K562 (cell line): ENCODE results near the gene ANTXRL. TPM values are rescaled to one million over a fixed set of nuclear protein-coding genes. Genes with fewer than 3 reads are reported as not detected.

Experiments used
- CREM ChIP-seq: IDR thresholded peaks from 2 replicates; pipeline ENCODE4 v1.6.1; 2014; ENCODE audit warnings: antibody characterized with exemption, low read depth
- CTBP1 ChIP-seq: fragments of 450-650 bp; IDR thresholded peaks from 2 replicates; pipeline ENCODE4 v1.6.1; 2016; ENCODE audit warnings: borderline replicate concordance
- E2F3 ChIP-seq: fragments of 250-450 bp; sonication (Bioruptor Pico); IDR thresholded peaks from 2 replicates; pipeline ENCODE4 v1.4.0; 2020; ENCODE audit warnings: mild to moderate bottlenecking
- HLTF ChIP-seq: fragments of 450-650 bp; IDR thresholded peaks from 2 replicates; pipeline ENCODE4 v1.6.1; 2016
- KDM5B ChIP-seq: fragments of 200-600 bp; sonication (generic); IDR thresholded peaks from 2 replicates; pipeline ENCODE4 v1.6.1; 2012; ENCODE audit warnings: low read depth, mild to moderate bottlenecking, moderate library complexity, low read length, control low read depth, inconsistent platforms; ENCODE audit not compliant: insufficient replicate concordance
- LARP7 ChIP-seq: fragments of 450-650 bp; IDR thresholded peaks from 2 replicates; pipeline ENCODE4 v1.6.1; 2016
- NFIC ChIP-seq: fragments of 450-650 bp; IDR thresholded peaks from 2 replicates; pipeline ENCODE4 v1.6.1; 2017; ENCODE audit warnings: mild to moderate bottlenecking, inconsistent platforms
- NONO ChIP-seq, 2 experiments: fragments of 200-400 bp in 1 of 2; fragments of 450-650 bp in 1 of 2; formaldehyde crosslinking in 1 of 2; IDR thresholded peaks; 2 replicates each; pipeline ENCODE4 v1.6.1; 2017; ENCODE audit warnings: low read depth in 2 of 2, mild to moderate bottlenecking in 2 of 2, moderate library complexity in 2 of 2, low read length in 1 of 2
- PTTG1 ChIP-seq: fragments of 450-650 bp; IDR thresholded peaks from 2 replicates; pipeline ENCODE4 v1.6.1; 2016; ENCODE audit warnings: low read depth, mild to moderate bottlenecking, missing genetic modification characterization, missing compliant biosample characterization
- RCOR1 ChIP-seq, 2 experiments: IDR thresholded peaks; 2 replicates each; pipeline ENCODE4 v1.6.1; 2012; ENCODE audit warnings: low read depth in 2 of 2, low read length in 2 of 2, borderline replicate concordance in 1 of 2, improper control_type of control experiment in 1 of 2
- RUNX1 ChIP-seq: sonication (generic); IDR thresholded peaks from 2 replicates; pipeline ENCODE4 v1.6.1; 2016; ENCODE audit warnings: antibody characterized with exemption, low read depth
- U2AF1 ChIP-seq: fragments of 200-400 bp; formaldehyde crosslinking; optimal IDR thresholded peaks from 2 replicates; pipeline ENCODE3; 2017; ENCODE audit warnings: mild to moderate bottlenecking, low read depth, low read length, moderate library complexity
- ZFPM2 ChIP-seq: fragments of 250-450 bp; sonication (Bioruptor Pico); IDR thresholded peaks from 2 replicates; pipeline ENCODE4 v1.5.1; 2022; ENCODE audit warnings: mild to moderate bottlenecking
- polyA plus RNA-seq, 8 experiments: library from polyadenylated mRNA; depleted of rRNA in 4 of 8; stranded (reverse) in 5 of 8; unstranded in 3 of 8; fragments of >200 nt; fragmentation: Nextera tagmentation in 2 of 8; fragmentation: Illumina TruSeq in 1 of 8; extraction: Ambion mirVana in 2 of 8; extraction: Trizol in 1 of 8; gene quantifications; 2 replicates each; pipeline versions ENCODE4 v1.2.1 to v1.2.3, GENCODE V29; 2011 to 2014; ENCODE audit warnings: inconsistent platforms in 1 of 8, missing spikeins in 1 of 8
- total RNA-seq, 7 experiments: library from RNA; depleted of rRNA in 6 of 7; stranded (reverse); fragments of >200 nt in 6 of 7; fragmentation: Illumina TruSeq in 2 of 7; extraction: Trizol in 2 of 7; gene quantifications; 2 replicates each; pipeline versions ENCODE4 v1.2.1 to v1.2.3, GENCODE V29; 2011 to 2021; ENCODE audit warnings: low replicate concordance in 1 of 7
- TF ChIP-seq, protein P1 (sequence below): fragments of 250-450 bp; sonication (Bioruptor Pico); IDR thresholded peaks from 2 replicates; pipeline ENCODE4 v1.4.0; 2020
- TF ChIP-seq, protein P2 (sequence below): sonication (generic); formaldehyde crosslinking; IDR thresholded peaks from 2 replicates; pipeline ENCODE4 v1.8.0; 2022; ENCODE audit warnings: mild to moderate bottlenecking, missing genetic modification reagents
- TF ChIP-seq, protein P3 (sequence below), 2 experiments: fragments of 450-650 bp; IDR thresholded peaks; 2 replicates each; pipeline ENCODE4 v1.6.1; 2016
- TF ChIP-seq, protein P4 (sequence below): fragments of 200-800 bp; sonication (Bioruptor generic); IDR thresholded peaks from 2 replicates; pipeline ENCODE4 v1.6.1; 2017; ENCODE audit warnings: missing genetic modification characterization, missing compliant biosample characterization

Gene ANTXRL
- total and polyA plus RNA-seq, 9 of the 15 experiments (the other 6 are each of a cell fraction or from before 2014, with no cell fraction given) = not detected

DNA sequence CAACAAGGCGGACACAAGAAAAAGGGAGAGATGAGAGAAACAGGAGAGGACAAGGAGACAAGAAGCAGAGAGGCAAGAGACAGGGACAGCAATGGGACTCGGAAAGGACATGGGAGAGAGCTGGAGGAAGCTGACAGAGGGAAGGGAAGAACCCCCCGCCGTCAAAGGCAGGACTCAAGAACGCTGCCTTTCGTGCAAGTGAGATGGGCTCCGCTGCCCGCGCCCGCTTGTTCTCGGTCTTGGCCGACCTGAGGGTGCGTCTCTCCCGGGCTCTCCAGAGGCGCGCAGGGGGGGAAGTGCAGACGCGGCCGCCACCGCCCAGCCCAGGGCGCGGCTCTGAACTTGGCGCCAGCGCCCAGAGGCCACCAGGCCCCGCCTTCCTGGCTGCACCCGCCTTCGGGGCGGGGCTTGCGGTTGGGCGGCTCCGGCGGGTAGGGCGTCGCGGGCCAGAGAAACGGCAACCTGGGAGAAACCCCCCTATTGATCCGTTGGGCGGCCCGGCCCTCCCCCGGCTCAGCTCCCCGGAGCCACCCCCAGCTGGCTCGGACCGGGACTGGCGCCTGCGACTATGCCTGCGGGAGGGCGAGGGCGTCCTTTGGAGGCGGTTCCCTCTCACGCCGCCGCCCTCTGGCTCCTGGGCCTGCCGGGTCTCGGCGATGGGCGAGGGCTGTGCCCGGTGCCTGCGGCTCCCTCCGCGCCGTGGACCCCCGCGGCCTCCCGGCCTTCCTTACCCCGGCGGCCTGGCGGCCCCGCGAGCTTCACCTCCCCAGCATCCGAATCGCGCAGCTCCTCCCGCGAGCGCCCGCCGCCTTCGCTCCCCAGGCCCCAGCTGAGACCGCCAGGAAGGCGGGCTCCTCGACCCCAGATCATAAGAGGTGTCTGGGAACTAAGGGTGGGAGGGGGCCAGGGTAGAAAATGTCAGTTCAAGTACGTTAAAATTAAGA, 2.2 kb upstream of the ANTXRL start (continued):
- TF ChIP-seq, protein P1, sequence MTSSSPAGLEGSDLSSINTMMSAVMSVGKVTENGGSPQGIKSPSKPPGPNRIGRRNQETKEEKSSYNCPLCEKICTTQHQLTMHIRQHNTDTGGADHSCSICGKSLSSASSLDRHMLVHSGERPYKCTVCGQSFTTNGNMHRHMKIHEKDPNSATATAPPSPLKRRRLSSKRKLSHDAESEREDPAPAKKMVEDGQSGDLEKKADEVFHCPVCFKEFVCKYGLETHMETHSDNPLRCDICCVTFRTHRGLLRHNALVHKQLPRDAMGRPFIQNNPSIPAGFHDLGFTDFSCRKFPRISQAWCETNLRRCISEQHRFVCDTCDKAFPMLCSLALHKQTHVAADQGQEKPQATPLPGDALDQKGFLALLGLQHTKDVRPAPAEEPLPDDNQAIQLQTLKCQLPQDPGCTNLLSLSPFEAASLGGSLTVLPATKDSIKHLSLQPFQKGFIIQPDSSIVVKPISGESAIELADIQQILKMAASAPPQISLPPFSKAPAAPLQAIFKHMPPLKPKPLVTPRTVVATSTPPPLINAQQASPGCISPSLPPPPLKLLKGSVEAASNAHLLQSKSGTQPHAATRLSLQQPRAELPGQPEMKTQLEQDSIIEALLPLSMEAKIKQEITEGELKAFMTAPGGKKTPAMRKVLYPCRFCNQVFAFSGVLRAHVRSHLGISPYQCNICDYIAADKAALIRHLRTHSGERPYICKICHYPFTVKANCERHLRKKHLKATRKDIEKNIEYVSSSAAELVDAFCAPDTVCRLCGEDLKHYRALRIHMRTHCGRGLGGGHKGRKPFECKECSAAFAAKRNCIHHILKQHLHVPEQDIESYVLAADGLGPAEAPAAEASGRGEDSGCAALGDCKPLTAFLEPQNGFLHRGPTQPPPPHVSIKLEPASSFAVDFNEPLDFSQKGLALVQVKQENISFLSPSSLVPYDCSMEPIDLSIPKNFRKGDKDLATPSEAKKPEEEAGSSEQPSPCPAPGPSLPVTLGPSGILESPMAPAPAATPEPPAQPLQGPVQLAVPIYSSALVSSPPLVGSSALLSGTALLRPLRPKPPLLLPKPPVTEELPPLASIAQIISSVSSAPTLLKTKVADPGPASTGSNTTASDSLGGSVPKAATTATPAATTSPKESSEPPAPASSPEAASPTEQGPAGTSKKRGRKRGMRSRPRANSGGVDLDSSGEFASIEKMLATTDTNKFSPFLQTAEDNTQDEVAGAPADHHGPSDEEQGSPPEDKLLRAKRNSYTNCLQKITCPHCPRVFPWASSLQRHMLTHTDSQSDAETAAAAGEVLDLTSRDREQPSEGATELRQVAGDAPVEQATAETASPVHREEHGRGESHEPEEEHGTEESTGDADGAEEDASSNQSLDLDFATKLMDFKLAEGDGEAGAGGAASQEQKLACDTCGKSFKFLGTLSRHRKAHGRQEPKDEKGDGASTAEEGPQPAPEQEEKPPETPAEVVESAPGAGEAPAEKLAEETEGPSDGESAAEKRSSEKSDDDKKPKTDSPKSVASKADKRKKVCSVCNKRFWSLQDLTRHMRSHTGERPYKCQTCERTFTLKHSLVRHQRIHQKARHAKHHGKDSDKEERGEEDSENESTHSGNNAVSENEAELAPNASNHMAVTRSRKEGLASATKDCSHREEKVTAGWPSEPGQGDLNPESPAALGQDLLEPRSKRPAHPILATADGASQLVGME (CRISPR knock-in tag) = 0 out of 2 replicates have a peak, but pooled peaks have one; percentile 57
- TF ChIP-seq KDM5B (peak; percentile 56), CTBP1 (peak; percentile 99), NONO (IDR thresholded peaks at IDR 0.05; ENCODE audit: low read depth in 2 of 2, low read length in 1 of 2) (peak in 1 of 2 experiments; percentile 61; a peak in 1 of 4 replicates), HLTF (peak; percentile 69; the same call in 1 of the 2 replicates), RCOR1 (IDR thresholded peaks at IDR 0.05; ENCODE audit: borderline replicate concordance in 1 of 2, low read depth in 2 of 2, low read length in 2 of 2) (peak in 1 of 2 experiments; percentile 56; a peak in 2 of 4 replicates), LARP7 (peak; percentile 81; the same call in 1 of the 2 replicates), ZFPM2 (no peak), RUNX1 (no peak), PTTG1 (tag) (no peak), E2F3 (CRISPR knock-in tag) (peak; percentile 51; the same call in 1 of the 2 replicates), NFIC (peak; percentile 35; the same call in 1 of the 2 replicates), U2AF1 (peak; percentile 96), CREM (peak; percentile 70; the same call in 1 of the 2 replicates)
- TF ChIP-seq, protein P2, sequence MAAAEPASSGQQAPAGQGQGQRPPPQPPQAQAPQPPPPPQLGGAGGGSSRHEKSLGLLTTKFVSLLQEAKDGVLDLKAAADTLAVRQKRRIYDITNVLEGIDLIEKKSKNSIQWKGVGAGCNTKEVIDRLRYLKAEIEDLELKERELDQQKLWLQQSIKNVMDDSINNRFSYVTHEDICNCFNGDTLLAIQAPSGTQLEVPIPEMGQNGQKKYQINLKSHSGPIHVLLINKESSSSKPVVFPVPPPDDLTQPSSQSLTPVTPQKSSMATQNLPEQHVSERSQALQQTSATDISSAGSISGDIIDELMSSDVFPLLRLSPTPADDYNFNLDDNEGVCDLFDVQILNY (CRISPR knock-in tag) = 0 out of 2 replicates have a peak, but pooled peaks have one; percentile 13
- TF ChIP-seq, protein P3, sequence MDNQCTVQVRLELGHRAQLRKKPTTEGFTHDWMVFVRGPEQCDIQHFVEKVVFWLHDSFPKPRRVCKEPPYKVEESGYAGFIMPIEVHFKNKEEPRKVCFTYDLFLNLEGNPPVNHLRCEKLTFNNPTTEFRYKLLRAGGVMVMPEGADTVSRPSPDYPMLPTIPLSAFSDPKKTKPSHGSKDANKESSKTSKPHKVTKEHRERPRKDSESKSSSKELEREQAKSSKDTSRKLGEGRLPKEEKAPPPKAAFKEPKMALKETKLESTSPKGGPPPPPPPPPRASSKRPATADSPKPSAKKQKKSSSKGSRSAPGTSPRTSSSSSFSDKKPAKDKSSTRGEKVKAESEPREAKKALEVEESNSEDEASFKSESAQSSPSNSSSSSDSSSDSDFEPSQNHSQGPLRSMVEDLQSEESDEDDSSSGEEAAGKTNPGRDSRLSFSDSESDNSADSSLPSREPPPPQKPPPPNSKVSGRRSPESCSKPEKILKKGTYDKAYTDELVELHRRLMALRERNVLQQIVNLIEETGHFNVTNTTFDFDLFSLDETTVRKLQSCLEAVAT (IDR thresholded peaks at IDR 0.05) = peak in 1 of 2 experiments; percentile 24; a peak in 1 of 4 replicates
- TF ChIP-seq, protein P4, sequence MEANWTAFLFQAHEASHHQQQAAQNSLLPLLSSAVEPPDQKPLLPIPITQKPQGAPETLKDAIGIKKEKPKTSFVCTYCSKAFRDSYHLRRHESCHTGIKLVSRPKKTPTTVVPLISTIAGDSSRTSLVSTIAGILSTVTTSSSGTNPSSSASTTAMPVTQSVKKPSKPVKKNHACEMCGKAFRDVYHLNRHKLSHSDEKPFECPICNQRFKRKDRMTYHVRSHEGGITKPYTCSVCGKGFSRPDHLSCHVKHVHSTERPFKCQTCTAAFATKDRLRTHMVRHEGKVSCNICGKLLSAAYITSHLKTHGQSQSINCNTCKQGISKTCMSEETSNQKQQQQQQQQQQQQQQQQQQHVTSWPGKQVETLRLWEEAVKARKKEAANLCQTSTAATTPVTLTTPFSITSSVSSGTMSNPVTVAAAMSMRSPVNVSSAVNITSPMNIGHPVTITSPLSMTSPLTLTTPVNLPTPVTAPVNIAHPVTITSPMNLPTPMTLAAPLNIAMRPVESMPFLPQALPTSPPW (CRISPR knock-in tag) = peak; percentile 87
